Stomach (tissue), 4 donors: ENCODE measurements around the gene ERC2.

Source experiments
- EP300 ChIP-seq: sonication (generic); formaldehyde crosslinking; IDR thresholded peaks from one replicate; pipeline ENCODE4 v1.6.1; 2017; ENCODE audit warnings: antibody characterized with exemption
- POLR2A ChIP-seq, 4 donors: fragments of 450-650 bp; IDR thresholded peaks; one replicate each; pipeline ENCODE4 v1.6.1; 2016; ENCODE audit warnings: antibody characterized with exemption in 4 of 4, control low read depth in 2 of 4, mild to moderate bottlenecking in 1 of 4, moderate library complexity in 1 of 4
- TF ChIP-seq, protein P1 (sequence below), 7 experiments: fragments of 450-650 bp in 4 of 7; fragments of 200-600 bp in 3 of 7; sonication (generic) in 3 of 7; IDR thresholded peaks; one replicate each; pipeline ENCODE4 v1.5.1; 2016 to 2019; ENCODE audit warnings: antibody characterized with exemption in 7 of 7, control low read depth in 2 of 7, mild to moderate bottlenecking in 1 of 7

DNA sequence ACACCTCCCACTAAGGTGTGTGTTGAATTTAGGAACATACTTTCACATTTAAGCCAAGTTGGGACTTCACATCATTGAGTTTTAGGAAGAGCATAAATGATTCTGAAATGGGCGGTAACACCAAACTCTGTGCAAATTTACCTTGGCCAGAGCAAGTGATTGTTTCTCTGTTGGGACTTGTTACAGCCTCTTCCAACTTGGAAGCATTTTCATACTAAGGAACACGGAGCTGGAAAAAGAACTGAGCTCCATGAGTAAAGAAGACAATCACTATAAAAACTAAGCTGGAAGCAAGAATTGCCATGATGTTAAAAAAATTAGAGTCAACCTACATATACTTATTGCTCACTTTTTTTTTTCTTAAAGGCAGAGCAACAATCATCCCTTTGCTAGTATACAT is 371.3 kb downstream of the ERC2 start:
- TF ChIP-seq EP300 (no peak), POLR2A (IDR thresholded peaks at IDR 0.05) (no peak)
- TF ChIP-seq, protein P1, sequence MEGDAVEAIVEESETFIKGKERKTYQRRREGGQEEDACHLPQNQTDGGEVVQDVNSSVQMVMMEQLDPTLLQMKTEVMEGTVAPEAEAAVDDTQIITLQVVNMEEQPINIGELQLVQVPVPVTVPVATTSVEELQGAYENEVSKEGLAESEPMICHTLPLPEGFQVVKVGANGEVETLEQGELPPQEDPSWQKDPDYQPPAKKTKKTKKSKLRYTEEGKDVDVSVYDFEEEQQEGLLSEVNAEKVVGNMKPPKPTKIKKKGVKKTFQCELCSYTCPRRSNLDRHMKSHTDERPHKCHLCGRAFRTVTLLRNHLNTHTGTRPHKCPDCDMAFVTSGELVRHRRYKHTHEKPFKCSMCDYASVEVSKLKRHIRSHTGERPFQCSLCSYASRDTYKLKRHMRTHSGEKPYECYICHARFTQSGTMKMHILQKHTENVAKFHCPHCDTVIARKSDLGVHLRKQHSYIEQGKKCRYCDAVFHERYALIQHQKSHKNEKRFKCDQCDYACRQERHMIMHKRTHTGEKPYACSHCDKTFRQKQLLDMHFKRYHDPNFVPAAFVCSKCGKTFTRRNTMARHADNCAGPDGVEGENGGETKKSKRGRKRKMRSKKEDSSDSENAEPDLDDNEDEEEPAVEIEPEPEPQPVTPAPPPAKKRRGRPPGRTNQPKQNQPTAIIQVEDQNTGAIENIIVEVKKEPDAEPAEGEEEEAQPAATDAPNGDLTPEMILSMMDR (IDR thresholded peaks at IDR 0.05) = no peak
